GM12878 (cell line): Measurements from ENCODE around the gene CXCL14.

Experiments
- CHD1 ChIP-seq: IDR thresholded peaks from 2 replicates; pipeline ENCODE4 v1.6.1; 2012; ENCODE audit warnings: low read depth, low read length, improper control_type of control experiment
- EZH2 ChIP-seq: IDR thresholded peaks from 2 replicates; pipeline ENCODE4 v1.6.1; 2012; ENCODE audit warnings: low read depth, mild to moderate bottlenecking, control low read depth, inconsistent platforms, low read length, borderline replicate concordance; ENCODE audit not compliant: control insufficient read depth
- MYC ChIP-seq: IDR thresholded peaks from 2 replicates; pipeline ENCODE4 v1.6.1; 2011; ENCODE audit warnings: mild to moderate bottlenecking, low read length, moderate library complexity, inconsistent platforms; ENCODE audit not compliant: insufficient read depth, insufficient replicate concordance, insufficient read length, severe bottlenecking
- POLR2A ChIP-seq: IDR thresholded peaks from 2 replicates; pipeline ENCODE4 v1.6.1; 2011; ENCODE audit warnings: low read depth, mild to moderate bottlenecking, low read length
- POLR2AphosphoS5 ChIP-seq: IDR thresholded peaks from 2 replicates; pipeline ENCODE4 v1.6.1; 2011; ENCODE audit warnings: mild to moderate bottlenecking, low read length, inconsistent platforms
- RAD51 ChIP-seq: fragments of 450-650 bp; IDR thresholded peaks from 2 replicates; pipeline ENCODE4 v1.6.1; 2016; ENCODE audit warnings: moderate library complexity, mild to moderate bottlenecking, inconsistent platforms
- RELA ChIP-seq: fragments of 450-650 bp; IDR thresholded peaks from 2 replicates; pipeline ENCODE4 v1.8.0; 2014; ENCODE audit warnings: borderline replicate concordance; ENCODE audit not compliant: partially characterized antibody
- TCF7 ChIP-seq: IDR thresholded peaks from 2 replicates; pipeline ENCODE4 v1.6.1; 2014; ENCODE audit warnings: antibody characterized with exemption, borderline replicate concordance
- ZNF24 ChIP-seq: fragments of 450-650 bp; IDR thresholded peaks from 2 replicates; pipeline ENCODE4 v1.6.1; 2017; ENCODE audit warnings: antibody characterized with exemption, mild to moderate bottlenecking
- ZNF622 ChIP-seq: fragments of 450-650 bp; IDR thresholded peaks from 2 replicates; pipeline ENCODE4 v1.6.1; 2017; ENCODE audit warnings: mild to moderate bottlenecking, inconsistent platforms
- TF ChIP-seq, protein P1 (sequence below), 3 experiments: IDR thresholded peaks in 2 of 3; conservative IDR thresholded peaks in 1 of 3; 2 replicates each; pipeline ENCODE4 v1.5.1; 2011; ENCODE audit warnings: low read depth in 3 of 3, low read length in 3 of 3, mild to moderate bottlenecking in 3 of 3, control low read depth in 2 of 3, moderate library complexity in 2 of 3, inconsistent platforms in 1 of 3, mixed read lengths in 1 of 3; ENCODE audit not compliant: control insufficient read depth in 2 of 3, insufficient read depth in 1 of 3; ENCODE audit errors: extremely low read depth in 1 of 3
- TF ChIP-seq, protein P2 (sequence below): IDR thresholded peaks from 2 replicates; pipeline ENCODE4 v1.6.1; 2012; ENCODE audit warnings: low read depth, low read length, improper control_type of control experiment
- TF ChIP-seq, protein P3 (sequence below): IDR thresholded peaks from 2 replicates; pipeline ENCODE4 v1.6.1; 2011; ENCODE audit warnings: borderline replicate concordance, low read depth, mild to moderate bottlenecking, moderate library complexity, low read length; ENCODE audit not compliant: insufficient read depth, poor library complexity, severe bottlenecking

DNA sequence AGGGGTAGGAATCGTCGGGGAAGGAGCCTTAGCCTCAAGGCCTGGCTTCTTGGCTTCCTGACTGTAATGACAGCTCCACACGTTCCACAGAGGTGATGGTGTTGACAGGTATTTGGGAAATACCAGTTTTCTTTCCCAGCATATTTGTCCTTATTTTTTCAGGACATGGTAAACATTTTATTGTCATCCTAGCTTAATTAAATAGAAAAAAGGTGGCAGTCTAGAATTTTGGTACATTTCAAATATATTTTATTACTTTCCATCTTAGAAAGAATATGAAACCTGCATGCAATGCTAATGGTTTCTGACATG, 8.4 kb downstream of the CXCL14 start:
- TF ChIP-seq ZNF24 (no peak), EZH2 (no peak), ZNF622 (no peak), CHD1 (no peak), RAD51 (no peak), MYC (no peak), POLR2AphosphoS5 (no peak), POLR2A (no peak), RELA (no peak), TCF7 (no peak)
- TF ChIP-seq, protein P1, sequence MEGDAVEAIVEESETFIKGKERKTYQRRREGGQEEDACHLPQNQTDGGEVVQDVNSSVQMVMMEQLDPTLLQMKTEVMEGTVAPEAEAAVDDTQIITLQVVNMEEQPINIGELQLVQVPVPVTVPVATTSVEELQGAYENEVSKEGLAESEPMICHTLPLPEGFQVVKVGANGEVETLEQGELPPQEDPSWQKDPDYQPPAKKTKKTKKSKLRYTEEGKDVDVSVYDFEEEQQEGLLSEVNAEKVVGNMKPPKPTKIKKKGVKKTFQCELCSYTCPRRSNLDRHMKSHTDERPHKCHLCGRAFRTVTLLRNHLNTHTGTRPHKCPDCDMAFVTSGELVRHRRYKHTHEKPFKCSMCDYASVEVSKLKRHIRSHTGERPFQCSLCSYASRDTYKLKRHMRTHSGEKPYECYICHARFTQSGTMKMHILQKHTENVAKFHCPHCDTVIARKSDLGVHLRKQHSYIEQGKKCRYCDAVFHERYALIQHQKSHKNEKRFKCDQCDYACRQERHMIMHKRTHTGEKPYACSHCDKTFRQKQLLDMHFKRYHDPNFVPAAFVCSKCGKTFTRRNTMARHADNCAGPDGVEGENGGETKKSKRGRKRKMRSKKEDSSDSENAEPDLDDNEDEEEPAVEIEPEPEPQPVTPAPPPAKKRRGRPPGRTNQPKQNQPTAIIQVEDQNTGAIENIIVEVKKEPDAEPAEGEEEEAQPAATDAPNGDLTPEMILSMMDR (IDR thresholded peaks at IDR 0.05 in 2 of 3, conservative IDR thresholded peaks at IDR 0.05 in 1 of 3; ENCODE audit: control insufficient read depth in 2 of 3, extremely low read depth in 1 of 3, insufficient read depth in 1 of 3, low read depth in 3 of 3, low read length in 3 of 3): no peak
- TF ChIP-seq, protein P2, sequence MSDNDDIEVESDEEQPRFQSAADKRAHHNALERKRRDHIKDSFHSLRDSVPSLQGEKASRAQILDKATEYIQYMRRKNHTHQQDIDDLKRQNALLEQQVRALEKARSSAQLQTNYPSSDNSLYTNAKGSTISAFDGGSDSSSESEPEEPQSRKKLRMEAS: no peak
- TF ChIP-seq, protein P3, sequence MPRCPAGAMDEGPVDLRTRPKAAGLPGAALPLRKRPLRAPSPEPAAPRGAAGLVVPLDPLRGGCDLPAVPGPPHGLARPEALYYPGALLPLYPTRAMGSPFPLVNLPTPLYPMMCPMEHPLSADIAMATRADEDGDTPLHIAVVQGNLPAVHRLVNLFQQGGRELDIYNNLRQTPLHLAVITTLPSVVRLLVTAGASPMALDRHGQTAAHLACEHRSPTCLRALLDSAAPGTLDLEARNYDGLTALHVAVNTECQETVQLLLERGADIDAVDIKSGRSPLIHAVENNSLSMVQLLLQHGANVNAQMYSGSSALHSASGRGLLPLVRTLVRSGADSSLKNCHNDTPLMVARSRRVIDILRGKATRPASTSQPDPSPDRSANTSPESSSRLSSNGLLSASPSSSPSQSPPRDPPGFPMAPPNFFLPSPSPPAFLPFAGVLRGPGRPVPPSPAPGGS: no peak
